Nucleus accumbens (tissue), 56 donors: Measurements from ENCODE around the gene PERM1.
A peak's percentile ranks its signal among the peaks of the same experiment; 100 is the strongest.
"Not testable (repeated sequence)": the region's sequence is repeated elsewhere in the genome, so short reads cannot be mapped to it uniquely, and the experiment has no call there.

Experiments used
- DNase-seq, 56 donors: peaks; one replicate each; lab custom pipeline; 2025; lab: John Stamatoyannopoulos, UW

PERM1 gene

GRCh38 chr1:980602-981395 is 1.1 kb downstream of the PERM1 start:
- DNase-seq, result no peak

GRCh38 chr1:980137-980571 is 1.7 kb downstream of the PERM1 start:
- DNase-seq, result no peak

- no peak for DNase-seq
Measured at GRCh38 chr1:979744-980072, 2.2 kb downstream of the PERM1 start.

GRCh38 chr1:978835-979743 is 2.8 kb downstream of the PERM1 start:
- no peak for DNase-seq

- DNase-seq, result no peak
Measured at GRCh38 chr1:978069-978834, 3.6 kb downstream of the PERM1 start.

- DNase-seq, result not testable (repeated sequence)
Measured at GRCh38 chr1:976791-977190, 5.1 kb downstream of the PERM1 start.

- DNase-seq, result peak in 8 of 56 donors; percentile 5 to 41 (median 12)
Measured at GRCh38 chr1:975896-976683, 5.8 kb downstream of the PERM1 start.

GRCh38 chr1:975365-975764 is 6.5 kb downstream of the PERM1 start:
- no peak for DNase-seq

- no peak for DNase-seq
Measured at GRCh38 chr1:974687-975328, 7.1 kb downstream of the PERM1 start.

GRCh38 chr1:974293-974640 is 7.6 kb downstream of the PERM1 start:
- no peak for DNase-seq

- DNase-seq, result no peak
Measured at GRCh38 chr1:973459-974292, 8.2 kb downstream of the PERM1 start.

- no peak for DNase-seq
Measured at GRCh38 chr1:972726-973458, 9.0 kb downstream of the PERM1 start.

GRCh38 chr1:971751-972506 is 10.0 kb downstream of the PERM1 start:
- DNase-seq, result no peak

GRCh38 chr1:970973-971730 is 10.7 kb downstream of the PERM1 start:
- DNase-seq, result no peak

- DNase-seq, result no peak
Measured at GRCh38 chr1:970242-970972, 11.5 kb downstream of the PERM1 start.
